OCI-LY7 (cell line): ENCODE results near the gene CAMSAP2. TPM values are rescaled to one million over a fixed set of nuclear protein-coding genes. Genes with fewer than 3 reads are reported as not detected.

ENCODE experiments used
- BruUV-seq: library from RNA; stranded (reverse); fragments of 400-500 nt; replicated peaks from 2 replicates; lab custom pipeline; 2021; lab: Mats Ljungman, UMichigan
- CTCF ChIA-PET: fragments of 300-600 bp; sonication (Branson Sonifier 250); formaldehyde crosslinking; loops from one replicate; lab custom pipeline; 2022; ENCODE audit warnings: antibody characterized with exemption; ENCODE audit not compliant: unreplicated experiment; lab: Charles Lee
- POLR2A ChIA-PET: fragments of 300-600 bp; sonication (Branson Sonifier 250); formaldehyde crosslinking; loops from one replicate; lab custom pipeline; 2022; ENCODE audit warnings: antibody characterized with exemption; lab: Charles Lee
- DNase-seq: peaks from one replicate; pipeline ENCODE4 v3.0.0-alpha.2; 2015; ENCODE audit warnings: low spot score
- H2AFZ ChIP-seq: fragments of 200-600 bp; sonication (generic), shearing (Covaris generic); 2 replicates; pipeline ENCODE4 v1.6.1; 2014; ENCODE audit warnings: mild to moderate bottlenecking, antibody characterized with exemption, low read length, moderate library complexity
- H3K27ac ChIP-seq: fragments of 200-600 bp; sonication (generic); 2 replicates; pipeline ENCODE4 v1.5.1; 2014; ENCODE audit warnings: mixed run types, low read depth, mild to moderate bottlenecking, moderate library complexity, low read length, inconsistent platforms; ENCODE audit not compliant: poor library complexity, severe bottlenecking
- H3K36me3 ChIP-seq: fragments of 200-600 bp; sonication (generic); 2 replicates; pipeline ENCODE4 v1.6.1; 2014; ENCODE audit warnings: mild to moderate bottlenecking, antibody characterized with exemption, low read length, moderate library complexity, mixed read lengths; ENCODE audit not compliant: insufficient read depth
- H3K4me1 ChIP-seq: fragments of 200-600 bp; sonication (generic); 2 replicates; pipeline ENCODE4 v1.5.1; 2014; ENCODE audit warnings: mild to moderate bottlenecking, low read length; ENCODE audit not compliant: insufficient read depth, poor library complexity, severe bottlenecking
- H3K4me2 ChIP-seq: fragments of 200-600 bp; sonication (generic); 2 replicates; pipeline ENCODE4 v1.6.1; 2014; ENCODE audit warnings: mild to moderate bottlenecking, low read length
- H3K4me3 ChIP-seq: fragments of 200-600 bp; sonication (generic); 2 replicates; pipeline ENCODE4 v1.5.1; 2014; ENCODE audit warnings: mild to moderate bottlenecking, low read depth, low read length; ENCODE audit not compliant: poor library complexity, severe bottlenecking
- H3K79me2 ChIP-seq: fragments of 200-600 bp; sonication (generic); 2 replicates; pipeline ENCODE4 v1.6.1; 2016; ENCODE audit warnings: low read depth, mild to moderate bottlenecking, low read length, moderate library complexity, mixed read lengths; ENCODE audit not compliant: insufficient read depth
- H3K9me2 ChIP-seq: fragments of 200-600 bp; sonication (generic); 2 replicates; pipeline ENCODE4 v1.6.1; 2016; ENCODE audit warnings: mild to moderate bottlenecking, low read length, mixed read lengths; ENCODE audit not compliant: insufficient read depth
- H3K9me3 ChIP-seq: fragments of 200-600 bp; sonication (generic); 2 replicates; pipeline ENCODE4 v1.6.1; 2014; ENCODE audit warnings: mild to moderate bottlenecking, mixed run types, low read length, mixed read lengths
- H4K20me1 ChIP-seq: fragments of 200-600 bp; sonication (generic); 2 replicates; pipeline ENCODE4 v1.6.1; 2014; ENCODE audit warnings: mild to moderate bottlenecking, antibody characterized with exemption, low read length, moderate library complexity, mixed read lengths; ENCODE audit not compliant: insufficient read depth
- CTCF ChIP-seq: fragments of 200-600 bp; sonication (generic); conservative IDR thresholded peaks from 2 replicates; pipeline ENCODE4 v1.5.1; 2014; ENCODE audit warnings: mild to moderate bottlenecking, antibody characterized with exemption, low read length, moderate library complexity, mixed read lengths
- EZH2phosphoT487 ChIP-seq: fragments of 200-600 bp; sonication (generic); IDR thresholded peaks from 2 replicates; pipeline ENCODE4 v1.6.1; 2018; ENCODE audit warnings: low read depth, borderline replicate concordance, mild to moderate bottlenecking, mixed run types, antibody characterized with exemption, low read length, moderate library complexity, mixed read lengths
- intact Hi-C: fragments of 100-400 bp; cut with micrococcal nuclease; formaldehyde crosslinking; loops from one replicate; pipeline ENCODE4 v1.10.0; 2022; ENCODE audit not compliant: unreplicated experiment
- total RNA-seq, 2 experiments: library from RNA; depleted of rRNA in 1 of 2; stranded (reverse); fragments of >200 nt in 1 of 2; shearing (Covaris generic) in 1 of 2; gene quantifications; 2 replicates each; pipeline ENCODE4 v1.2.3, GENCODE V29; 2014 to 2022

The CAMSAP2 gene
- total RNA-seq, 2 experiments from 2014 or later, result 9.2 to 14.9 TPM

- Histone ChIP-seq H2AFZ (no peak overlapping the region), H3K27ac (no peak overlapping the region), H3K9me2 (no peaks in the 10 kb centered on the region), H3K36me3 (peaks cover 22% of the 10 kb centered on the region), H3K9me3 (no peaks in the 10 kb centered on the region), H3K4me1 (no peaks in the 10 kb centered on the region), H3K4me2 (no peak overlapping the region), H4K20me1 (no peaks in the 10 kb centered on the region), H3K79me2 (no peaks in the 10 kb centered on the region), H3K4me3 (no peak overlapping the region)
- intact Hi-C loops, result no loop called here
- no peak for DNase-seq
- TF ChIP-seq EZH2phosphoT487 (no peak), CTCF (no peak)
- POLR2A ChIA-PET, result no interaction called here
- CTCF ChIA-PET, result no interaction called here
- BruUV-seq, result no TSS peak
Observed at GRCh38 chr1:200818248-200818647, 79.6 kb downstream of the CAMSAP2 start.

GRCh38 chr1:200819726-200820125 is 81.0 kb downstream of the CAMSAP2 start:
- Histone ChIP-seq H4K20me1 (no peaks in the 10 kb centered on the region), H3K36me3 (peaks cover 22% of the 10 kb centered on the region), H3K4me1 (no peaks in the 10 kb centered on the region), H3K79me2 (no peaks in the 10 kb centered on the region), H3K9me3 (no peaks in the 10 kb centered on the region), H2AFZ (no peak overlapping the region), H3K4me2 (no peak overlapping the region), H3K27ac (no peak overlapping the region), H3K4me3 (no peak overlapping the region), H3K9me2 (no peaks in the 10 kb centered on the region)
- ChIA-PET CTCF (no interaction called here), POLR2A (no interaction called here)
- intact Hi-C loops, result no loop called here
- TF ChIP-seq EZH2phosphoT487, result no peak
- TF ChIP-seq CTCF, result no peak
- BruUV-seq, result no TSS peak
- no peak for DNase-seq

GRCh38 chr1:200831091-200831490 is 92.4 kb downstream of the CAMSAP2 start:
- BruUV-seq, result no TSS peak
- CTCF ChIA-PET, result no interaction called here

More at GRCh38 chr1:200831091-200831490, 92.4 kb downstream of the CAMSAP2 start:
- Histone ChIP-seq H3K4me1 (no peaks in the 10 kb centered on the region), H2AFZ (no peak overlapping the region), H4K20me1 (no peaks in the 10 kb centered on the region), H3K79me2 (no peaks in the 10 kb centered on the region), H3K4me3 (no peak overlapping the region), H3K9me2 (no peaks in the 10 kb centered on the region), H3K9me3 (0 out of 2 replicates have a peak, but pooled peaks cover under 1% of the 10 kb centered on the region), H3K36me3 (peaks cover 9% of the 10 kb centered on the region), H3K4me2 (no peak overlapping the region), H3K27ac (no peak overlapping the region)
- intact Hi-C loops, result no loop called here
- TF ChIP-seq EZH2phosphoT487 (no peak), CTCF (no peak)
- POLR2A ChIA-PET, result no interaction called here
- no peak for DNase-seq
